ENCODE measurements around the gene CORO7.

DNA sequence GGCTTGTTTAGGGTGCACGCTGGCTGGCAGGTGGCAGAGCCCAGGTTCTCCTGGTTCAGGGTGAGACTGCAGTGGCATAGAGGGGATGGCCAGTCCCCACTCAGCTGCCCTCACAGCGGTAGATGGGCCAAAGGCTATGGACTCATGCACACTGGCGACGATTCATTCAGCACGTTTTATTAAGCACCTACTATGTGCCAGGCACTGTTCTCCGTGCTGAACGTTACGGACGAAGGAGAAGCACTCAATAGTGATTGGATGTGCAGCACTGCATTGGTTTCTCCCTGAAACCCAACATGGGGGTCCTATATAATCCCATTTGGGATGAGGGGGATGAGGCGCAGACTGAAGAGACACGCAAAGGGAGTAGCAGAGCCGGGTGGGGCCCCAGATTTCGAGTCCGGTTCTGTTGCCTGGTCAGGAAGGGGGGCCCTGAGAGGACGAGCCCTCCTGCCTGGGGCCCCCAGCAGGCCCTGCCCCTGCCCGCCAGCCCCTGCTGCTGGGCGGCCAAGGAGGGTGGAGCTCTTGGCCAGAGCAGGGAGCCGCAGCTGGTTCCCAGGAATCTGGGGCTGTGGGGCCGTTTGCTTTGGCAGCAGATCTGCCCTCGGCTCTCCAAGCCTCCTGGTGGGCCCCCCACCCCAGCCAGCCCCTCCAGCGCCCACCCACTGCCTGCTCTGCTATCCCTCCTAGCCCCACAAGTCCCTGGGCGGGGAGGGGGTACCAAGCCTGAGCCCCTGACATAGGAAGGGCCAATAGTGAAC, 91.7 kb downstream of the CORO7 start:
- TF ChIP-seq POLR2AphosphoS5 (IDR thresholded peaks at IDR 0.05; ENCODE audit: low read depth, low read length) (no peak), REST (IDR thresholded peaks at IDR 0.05; ENCODE audit: insufficient read depth in 1 of 2, low read depth in 2 of 2, low read length in 2 of 2) (no peak), TAF1 (IDR thresholded peaks at IDR 0.05; ENCODE audit: borderline replicate concordance, insufficient read depth, low read length) (no peak), SIN3A (IDR thresholded peaks at IDR 0.05; ENCODE audit: borderline replicate concordance, insufficient read depth, low read length) (no peak)

Measured in PFSK-1 (cell line).